K562 (cell line): ENCODE results near the gene ZNF584. TPM values are rescaled to one million over a fixed set of nuclear protein-coding genes. Genes with fewer than 3 reads are reported as not detected.

Experiments
- MAZ ChIP-seq, 2 experiments: fragments of 450-650 bp in 1 of 2; sonication (generic) in 1 of 2; formaldehyde crosslinking; IDR thresholded peaks in 1 of 2; conservative IDR thresholded peaks in 1 of 2; 2 replicates each; pipeline versions ENCODE4 v1.4.0 to v1.5.0; 2020; ENCODE audit warnings: mild to moderate bottlenecking in 1 of 2, missing genetic modification reagents in 1 of 2
- NRF1 ChIP-seq, 2 experiments: fragments of 450-650 bp; IDR thresholded peaks in 1 of 2; conservative IDR thresholded peaks in 1 of 2; 2 replicates each; pipeline ENCODE4 v1.6.1; 2014; ENCODE audit warnings: mild to moderate bottlenecking in 2 of 2
- POLR2AphosphoS5 ChIP-seq: IDR thresholded peaks from 2 replicates; pipeline ENCODE4 v1.6.1; 2011; ENCODE audit warnings: mild to moderate bottlenecking, low read depth, low read length, moderate library complexity; ENCODE audit not compliant: control insufficient read depth, insufficient read depth
- TEAD1 ChIP-seq, 2 experiments: fragments of 450-650 bp in 1 of 2; sonication (generic) in 1 of 2; formaldehyde crosslinking; IDR thresholded peaks; 2 replicates each; pipeline versions ENCODE4 v1.4.0 to v1.8.0; 2020 to 2022; ENCODE audit warnings: mild to moderate bottlenecking in 2 of 2, missing genetic modification reagents in 1 of 2
- polyA plus RNA-seq, 8 experiments: library from polyadenylated mRNA; depleted of rRNA in 4 of 8; stranded (reverse) in 5 of 8; unstranded in 3 of 8; fragments of >200 nt; fragmentation: Nextera tagmentation in 2 of 8; fragmentation: Illumina TruSeq in 1 of 8; extraction: Ambion mirVana in 2 of 8; extraction: Trizol in 1 of 8; gene quantifications; 2 replicates each; pipeline versions ENCODE4 v1.2.1 to v1.2.3, GENCODE V29; 2011 to 2014; ENCODE audit warnings: inconsistent platforms in 1 of 8, missing spikeins in 1 of 8
- total RNA-seq, 7 experiments: library from RNA; depleted of rRNA in 6 of 7; stranded (reverse); fragments of >200 nt in 6 of 7; fragmentation: Illumina TruSeq in 2 of 7; extraction: Trizol in 2 of 7; gene quantifications; 2 replicates each; pipeline versions ENCODE4 v1.2.1 to v1.2.3, GENCODE V29; 2011 to 2021; ENCODE audit warnings: low replicate concordance in 1 of 7
- TF ChIP-seq, protein P1 (sequence below), 3 experiments: IDR thresholded peaks in 2 of 3; conservative IDR thresholded peaks in 1 of 3; 2 replicates each; pipeline ENCODE4 v1.5.1; 2011 to 2012; ENCODE audit warnings: low read length in 3 of 3, mild to moderate bottlenecking in 3 of 3, control low read depth in 2 of 3, improper control_type of control experiment in 1 of 3, inconsistent platforms in 1 of 3, low read depth in 1 of 3, mixed read lengths in 1 of 3, moderate library complexity in 1 of 3; ENCODE audit not compliant: insufficient read depth in 2 of 3
- TF ChIP-seq, protein P2 (sequence below), 2 experiments: fragments of 450-650 bp in 1 of 2; sonication (generic) in 1 of 2; formaldehyde crosslinking; conservative IDR thresholded peaks; 2 replicates each; pipeline versions ENCODE4 v1.4.0 to v1.8.1; 2020 to 2022; ENCODE audit warnings: mild to moderate bottlenecking in 1 of 2, missing genetic modification reagents in 1 of 2
- TF ChIP-seq, protein P3 (sequence below): sonication (generic); formaldehyde crosslinking; IDR thresholded peaks from 2 replicates; pipeline ENCODE4 v1.9.0; 2022; ENCODE audit warnings: mild to moderate bottlenecking, missing genetic modification reagents
- TF ChIP-seq, protein P4 (sequence below): sonication (generic); formaldehyde crosslinking; IDR thresholded peaks from 2 replicates; pipeline ENCODE4 v1.8.0; 2022; ENCODE audit warnings: missing genetic modification reagents, mild to moderate bottlenecking, moderate library complexity, borderline replicate concordance
- TF ChIP-seq, protein P5 (sequence below): sonication (generic); formaldehyde crosslinking; IDR thresholded peaks from 2 replicates; pipeline ENCODE4 v1.8.1; 2023; ENCODE audit warnings: mild to moderate bottlenecking, missing genetic modification reagents, moderate library complexity
- TF ChIP-seq, protein P6 (sequence below): IDR thresholded peaks from 2 replicates; pipeline ENCODE4 v1.6.1; 2011; ENCODE audit warnings: borderline replicate concordance, low read depth, mild to moderate bottlenecking, moderate library complexity, low read length; ENCODE audit not compliant: insufficient read depth, poor library complexity, severe bottlenecking

The ZNF584 gene
- total and polyA plus RNA-seq, 9 of the 15 experiments (the other 6 are each of a cell fraction or from before 2014, with no cell fraction given), result 5.8 to 43.4 (median 24.6) TPM

DNA sequence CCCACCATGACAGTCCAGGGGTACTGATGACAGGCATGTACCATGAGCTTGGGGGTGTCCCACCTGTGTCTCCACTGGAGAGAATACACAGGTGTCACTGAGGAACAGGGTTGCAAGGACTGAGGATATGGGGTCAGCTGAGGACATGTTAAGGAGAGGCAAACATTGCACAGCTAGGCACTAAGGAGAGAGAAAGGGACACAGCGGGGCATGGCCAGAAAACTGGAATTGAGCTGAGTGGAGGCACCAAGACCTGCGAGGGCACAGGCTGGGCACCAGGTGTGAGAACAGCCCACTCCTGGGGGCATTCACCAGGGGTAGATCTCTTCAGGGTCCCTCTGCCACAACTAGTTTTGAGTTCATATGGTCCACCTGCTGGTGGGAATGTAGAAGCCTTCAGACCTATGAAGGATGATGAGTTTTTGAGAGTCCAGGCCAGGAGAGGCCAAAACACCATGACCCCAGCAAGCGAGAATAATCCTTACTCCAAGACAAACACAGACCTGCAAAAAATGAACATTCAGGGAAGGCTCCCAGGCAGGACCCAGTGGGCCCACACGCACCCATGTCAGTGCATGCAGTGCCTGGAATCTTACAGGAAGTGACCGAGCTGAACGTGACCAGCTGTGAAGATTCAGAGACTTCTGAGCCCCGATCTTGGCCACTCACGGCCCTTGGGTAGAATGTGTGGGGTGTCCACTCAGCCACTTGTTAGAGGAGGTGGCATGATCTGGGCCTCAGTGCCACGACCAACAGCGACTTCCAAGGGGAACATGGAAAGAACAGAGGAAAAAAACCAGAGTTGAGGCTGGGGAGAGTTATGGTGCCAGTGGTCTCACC lies 1.4 kb upstream of the ZNF584 start (continued):
- TF ChIP-seq, protein P1, sequence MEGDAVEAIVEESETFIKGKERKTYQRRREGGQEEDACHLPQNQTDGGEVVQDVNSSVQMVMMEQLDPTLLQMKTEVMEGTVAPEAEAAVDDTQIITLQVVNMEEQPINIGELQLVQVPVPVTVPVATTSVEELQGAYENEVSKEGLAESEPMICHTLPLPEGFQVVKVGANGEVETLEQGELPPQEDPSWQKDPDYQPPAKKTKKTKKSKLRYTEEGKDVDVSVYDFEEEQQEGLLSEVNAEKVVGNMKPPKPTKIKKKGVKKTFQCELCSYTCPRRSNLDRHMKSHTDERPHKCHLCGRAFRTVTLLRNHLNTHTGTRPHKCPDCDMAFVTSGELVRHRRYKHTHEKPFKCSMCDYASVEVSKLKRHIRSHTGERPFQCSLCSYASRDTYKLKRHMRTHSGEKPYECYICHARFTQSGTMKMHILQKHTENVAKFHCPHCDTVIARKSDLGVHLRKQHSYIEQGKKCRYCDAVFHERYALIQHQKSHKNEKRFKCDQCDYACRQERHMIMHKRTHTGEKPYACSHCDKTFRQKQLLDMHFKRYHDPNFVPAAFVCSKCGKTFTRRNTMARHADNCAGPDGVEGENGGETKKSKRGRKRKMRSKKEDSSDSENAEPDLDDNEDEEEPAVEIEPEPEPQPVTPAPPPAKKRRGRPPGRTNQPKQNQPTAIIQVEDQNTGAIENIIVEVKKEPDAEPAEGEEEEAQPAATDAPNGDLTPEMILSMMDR (IDR thresholded peaks at IDR 0.05 in 2 of 3, conservative IDR thresholded peaks at IDR 0.05 in 1 of 3; ENCODE audit: insufficient read depth in 2 of 3, low read depth in 1 of 3, low read length in 3 of 3), result peak; percentile 54 to 73 (median 56)
- TF ChIP-seq, protein P2, sequence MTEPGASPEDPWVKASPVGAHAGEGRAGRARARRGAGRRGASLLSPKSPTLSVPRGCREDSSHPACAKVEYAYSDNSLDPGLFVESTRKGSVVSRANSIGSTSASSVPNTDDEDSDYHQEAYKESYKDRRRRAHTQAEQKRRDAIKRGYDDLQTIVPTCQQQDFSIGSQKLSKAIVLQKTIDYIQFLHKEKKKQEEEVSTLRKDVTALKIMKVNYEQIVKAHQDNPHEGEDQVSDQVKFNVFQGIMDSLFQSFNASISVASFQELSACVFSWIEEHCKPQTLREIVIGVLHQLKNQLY (CRISPR knock-in tag; conservative IDR thresholded peaks at IDR 0.05), result peak in 1 of 2 experiments; percentile 66; a peak in 1 of 4 replicates
- TF ChIP-seq, protein P3, sequence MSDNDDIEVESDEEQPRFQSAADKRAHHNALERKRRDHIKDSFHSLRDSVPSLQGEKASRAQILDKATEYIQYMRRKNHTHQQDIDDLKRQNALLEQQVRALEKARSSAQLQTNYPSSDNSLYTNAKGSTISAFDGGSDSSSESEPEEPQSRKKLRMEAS (CRISPR knock-in tag), result peak; percentile 13; the same call in 1 of the 2 replicates
- TF ChIP-seq, protein P4, sequence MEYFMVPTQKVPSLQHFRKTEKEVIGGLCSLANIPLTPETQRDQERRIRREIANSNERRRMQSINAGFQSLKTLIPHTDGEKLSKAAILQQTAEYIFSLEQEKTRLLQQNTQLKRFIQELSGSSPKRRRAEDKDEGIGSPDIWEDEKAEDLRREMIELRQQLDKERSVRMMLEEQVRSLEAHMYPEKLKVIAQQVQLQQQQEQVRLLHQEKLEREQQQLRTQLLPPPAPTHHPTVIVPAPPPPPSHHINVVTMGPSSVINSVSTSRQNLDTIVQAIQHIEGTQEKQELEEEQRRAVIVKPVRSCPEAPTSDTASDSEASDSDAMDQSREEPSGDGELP (CRISPR knock-in tag), result peak; percentile 77
- TF ChIP-seq, protein P5, sequence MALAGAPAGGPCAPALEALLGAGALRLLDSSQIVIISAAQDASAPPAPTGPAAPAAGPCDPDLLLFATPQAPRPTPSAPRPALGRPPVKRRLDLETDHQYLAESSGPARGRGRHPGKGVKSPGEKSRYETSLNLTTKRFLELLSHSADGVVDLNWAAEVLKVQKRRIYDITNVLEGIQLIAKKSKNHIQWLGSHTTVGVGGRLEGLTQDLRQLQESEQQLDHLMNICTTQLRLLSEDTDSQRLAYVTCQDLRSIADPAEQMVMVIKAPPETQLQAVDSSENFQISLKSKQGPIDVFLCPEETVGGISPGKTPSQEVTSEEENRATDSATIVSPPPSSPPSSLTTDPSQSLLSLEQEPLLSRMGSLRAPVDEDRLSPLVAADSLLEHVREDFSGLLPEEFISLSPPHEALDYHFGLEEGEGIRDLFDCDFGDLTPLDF (CRISPR knock-in tag), result peak; percentile 35; the same call in 1 of the 2 replicates
- TF ChIP-seq POLR2AphosphoS5 (peak; percentile 11; the same call in 1 of the 2 replicates), TEAD1 (CRISPR knock-in tag; IDR thresholded peaks at IDR 0.05) (peak; percentile 96 to 99), NRF1 (conservative IDR thresholded peaks at IDR 0.05 in 1 of 2, IDR thresholded peaks at IDR 0.05 in 1 of 2) (0 out of 4 replicates have a peak, but pooled peaks of 1 of the 2 experiments have one; percentile 12), MAZ (CRISPR knock-in tag; conservative IDR thresholded peaks at IDR 0.05 in 1 of 2, IDR thresholded peaks at IDR 0.05 in 1 of 2) (0 out of 4 replicates have a peak, but pooled peaks of 1 of the 2 experiments have one; percentile 19)
- TF ChIP-seq, protein P6, sequence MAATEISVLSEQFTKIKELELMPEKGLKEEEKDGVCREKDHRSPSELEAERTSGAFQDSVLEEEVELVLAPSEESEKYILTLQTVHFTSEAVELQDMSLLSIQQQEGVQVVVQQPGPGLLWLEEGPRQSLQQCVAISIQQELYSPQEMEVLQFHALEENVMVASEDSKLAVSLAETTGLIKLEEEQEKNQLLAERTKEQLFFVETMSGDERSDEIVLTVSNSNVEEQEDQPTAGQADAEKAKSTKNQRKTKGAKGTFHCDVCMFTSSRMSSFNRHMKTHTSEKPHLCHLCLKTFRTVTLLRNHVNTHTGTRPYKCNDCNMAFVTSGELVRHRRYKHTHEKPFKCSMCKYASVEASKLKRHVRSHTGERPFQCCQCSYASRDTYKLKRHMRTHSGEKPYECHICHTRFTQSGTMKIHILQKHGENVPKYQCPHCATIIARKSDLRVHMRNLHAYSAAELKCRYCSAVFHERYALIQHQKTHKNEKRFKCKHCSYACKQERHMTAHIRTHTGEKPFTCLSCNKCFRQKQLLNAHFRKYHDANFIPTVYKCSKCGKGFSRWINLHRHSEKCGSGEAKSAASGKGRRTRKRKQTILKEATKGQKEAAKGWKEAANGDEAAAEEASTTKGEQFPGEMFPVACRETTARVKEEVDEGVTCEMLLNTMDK, result peak; percentile 36
